ENCODE measurements around the gene DDX39B. TPM values are rescaled to one million over a fixed set of nuclear protein-coding genes. Genes with fewer than 3 reads are reported as not detected.

Gene DDX39B
- total RNA-seq, 1 experiment from 2014 or later: 813 TPM

- no peaks in the 10 kb centered on the region for H3K27me3 ChIP-seq (ENCODE audit: insufficient read depth, low read length)
- no peaks in the 10 kb centered on the region for H4K20me1 ChIP-seq (ENCODE audit: control insufficient read depth, insufficient read depth, insufficient read length)
- H2BK5ac ChIP-seq (ENCODE audit: insufficient read length, low read length): no peak within 1 kb of the TSS
- no peak within 1 kb of the TSS for H2BK15ac ChIP-seq (ENCODE audit: low read depth, low read length)
- no peak within 1 kb of the TSS for H3K9ac ChIP-seq (ENCODE audit: extremely low read depth, insufficient read length, low read length)
- peaks cover 2% of the 10 kb centered on the region; the same call in 1 of the 2 replicates for H3K4me1 ChIP-seq (ENCODE audit: insufficient read depth, low read length)
- H3K27ac Mint-ChIP-seq: no peak within 1 kb of the TSS; a peak in 1 of 7 replicates
- no peaks in the 10 kb centered on the region for H3K79me1 ChIP-seq (ENCODE audit: insufficient read depth, low read depth, low read length, poor library complexity, severe bottlenecking)
- no peak within 1 kb of the TSS for H3K27ac ChIP-seq (ENCODE audit: insufficient read length, low read depth, low read length)
- H3K4me2 ChIP-seq (ENCODE audit: insufficient read depth, insufficient read length, low read length): no peak within 1 kb of the TSS
- H3K4me3 Mint-ChIP-seq: no peak within 1 kb of the TSS
- peaks cover 22% of the 10 kb centered on the region for H3K27me3 Mint-ChIP-seq (ENCODE audit: low read depth)
- H3K9me3 ChIP-seq (ENCODE audit: control insufficient read depth, low read depth, low read length): no peaks in the 10 kb centered on the region
- no peak within 1 kb of the TSS for H3K56ac ChIP-seq (ENCODE audit: insufficient read length, low read depth, low read length)
- H3K79me2 ChIP-seq (ENCODE audit: insufficient read depth, low read length): no peaks in the 10 kb centered on the region
- H3K4me1 Mint-ChIP-seq: peaks cover 21 to 32% of the 10 kb centered on the region in 2 experiments
- no peak within 1 kb of the TSS for H4K91ac ChIP-seq (ENCODE audit: insufficient read length, low read depth, low read length)
- H4K8ac ChIP-seq (replicated peaks; ENCODE audit: insufficient read length, low read depth, low read length): no peak within 1 kb of the TSS
- WGBS (ENCODE audit: extremely low coverage, insufficient read length, low lambda C conversion rate): no CpG with 5 or more reads among the region's 1 CpG
- H3K23me2 ChIP-seq (ENCODE audit: insufficient read length, low read depth, low read length, poor library complexity, severe bottlenecking): peaks cover 10% of the 10 kb centered on the region
- H2BK20ac ChIP-seq (ENCODE audit: low read depth, low read length, poor library complexity, severe bottlenecking): no peak within 1 kb of the TSS
- H3K36me3 Mint-ChIP-seq (ENCODE audit: insufficient read depth in 1 of 3, low read depth in 3 of 3): no peaks in the 10 kb centered on the region
- H4K5ac ChIP-seq (ENCODE audit: insufficient read length, low read depth, low read length): no peak within 1 kb of the TSS
- H2BK12ac ChIP-seq (ENCODE audit: insufficient read length, low read depth, low read length): no peak within 1 kb of the TSS
- H3K18ac ChIP-seq (ENCODE audit: insufficient read length, low read depth, low read length): no peak within 1 kb of the TSS
- H3K14ac ChIP-seq (ENCODE audit: insufficient read depth, low read length): no peak within 1 kb of the TSS
- no peak within 1 kb of the TSS for H3K23ac ChIP-seq (ENCODE audit: insufficient read length, low read depth, low read length)
- no peak within 1 kb of the TSS for H3K4ac ChIP-seq (ENCODE audit: low read depth, low read length)
- no peak within 1 kb of the TSS for H2AK5ac ChIP-seq (ENCODE audit: insufficient read length, low read length)
- no peak for TF ChIP-seq CTCF (conservative IDR thresholded peaks at IDR 0.05)
- DNase-seq: no peak
- H2AFZ ChIP-seq (ENCODE audit: low read length): no peak within 1 kb of the TSS
- no peak within 1 kb of the TSS for H3T11ph ChIP-seq (ENCODE audit: low read length)
- H3K9me3 Mint-ChIP-seq: no peaks in the 10 kb centered on the region; a peak in 1 of 5 replicates
- no peak within 1 kb of the TSS for H2BK120ac ChIP-seq (ENCODE audit: low read depth, low read length, poor library complexity, severe bottlenecking)
Observed at GRCh38 chr6:31586008-31586407, 44.2 kb upstream of the DDX39B start, which contains the start of gene LST1. TSS of gene LST1 (plus strand) at chr6:31586277. CDS start at chr6:31587300, 1,023 bp downstream.
